ENCODE data around the gene CACNA2D3.
"Not testable (repeated sequence)": the region's sequence is repeated elsewhere in the genome, so short reads cannot be mapped to it uniquely, and the experiment has no call there.

Gene CACNA2D3

GRCh38 chr3:55078876-55079275 lies 956.5 kb downstream of the CACNA2D3 start:
- DNase-seq (ENCODE audit: low read depth), result no peak

- no peak for DNase-seq (ENCODE audit: low read depth)
These were observed 962.9 kb downstream of the CACNA2D3 start for GRCh38 chr3:55085231-55085630.

- no peak for DNase-seq (ENCODE audit: low read depth)
These were observed 966.9 kb downstream of the CACNA2D3 start for GRCh38 chr3:55089211-55089610.

- no peak for DNase-seq (ENCODE audit: low read depth)
These were observed 967.9 kb downstream of the CACNA2D3 start for GRCh38 chr3:55090291-55090690.

- DNase-seq (ENCODE audit: low read depth), result no peak
These were observed 968.4 kb downstream of the CACNA2D3 start for GRCh38 chr3:55090746-55091145.

GRCh38 chr3:55091381-55092225 lies 969.3 kb downstream of the CACNA2D3 start:
- DNase-seq (ENCODE audit: low read depth), result no peak

- no peak for DNase-seq (ENCODE audit: low read depth)
These were observed 972.3 kb downstream of the CACNA2D3 start for GRCh38 chr3:55094676-55095075.

- DNase-seq (ENCODE audit: low read depth), result no peak
These were observed 975.1 kb downstream of the CACNA2D3 start for GRCh38 chr3:55097441-55097840.

- DNase-seq (ENCODE audit: low read depth), result no peak
These were observed 983.3 kb downstream of the CACNA2D3 start for GRCh38 chr3:55105647-55106046.

- no peak for DNase-seq (ENCODE audit: low read depth)
These were observed 984.8 kb downstream of the CACNA2D3 start for GRCh38 chr3:55107187-55107586.

- DNase-seq (ENCODE audit: low read depth), result not testable (repeated sequence)
These were observed 989.6 kb downstream of the CACNA2D3 start for GRCh38 chr3:55111906-55112305.

GRCh38 chr3:55118451-55118850 lies 996.1 kb downstream of the CACNA2D3 start:
- no peak for DNase-seq (ENCODE audit: low read depth)

GRCh38 chr3:55119268-55119667 lies 996.9 kb downstream of the CACNA2D3 start:
- no peak for DNase-seq (ENCODE audit: low read depth)

GRCh38 chr3:55122312-55122711 lies 1000.0 kb downstream of the CACNA2D3 start:
- no peak for DNase-seq (ENCODE audit: low read depth)
